ENCODE measurements around the gene TRAPPC8. TPM values are rescaled to one million over a fixed set of nuclear protein-coding genes. Genes with fewer than 3 reads are reported as not detected.
A peak's percentile ranks its signal among the peaks of the same experiment; 100 is the strongest.

The TRAPPC8 gene
- total and polyA plus RNA-seq, 2 experiments from 2014 or later, result 27.2 to 66.2 TPM

GRCh38 chr18:31943878-31944816 is 1.2 kb upstream of the TRAPPC8 start:
- H3K27ac Mint-ChIP-seq, result peak overlapping the region; percentile 93; the same call in 1 of the 2 replicates
- H3F3A ChIP-seq (replicated peaks; ENCODE audit: low read depth), result no peaks in the 10 kb centered on the region; the same call in 1 of the 2 replicates
- no peaks in the 10 kb centered on the region for H3K9me2 ChIP-seq (ENCODE audit: insufficient read depth)
- H3K27me3 ChIP-seq (ENCODE audit: insufficient read depth), result no peaks in the 10 kb centered on the region
- H3K79me2 ChIP-seq (replicated peaks; ENCODE audit: insufficient read depth), result peaks cover 58% of the 10 kb centered on the region
- H3K9me3 Mint-ChIP-seq, result peaks cover 12% of the 10 kb centered on the region
- no peak overlapping the region for H2AFZ ChIP-seq
- peak overlapping the region; percentile 100 for H3K4me3 Mint-ChIP-seq
- TF ChIP-seq POLR2AphosphoS5 (IDR thresholded peaks at IDR 0.05; ENCODE audit: low read depth), result no peak
- TF ChIP-seq NANOG (IDR thresholded peaks at IDR 0.05; ENCODE audit: borderline replicate concordance), result no peak
- no peak for TF ChIP-seq EZH2phosphoT487 (IDR thresholded peaks at IDR 0.05; ENCODE audit: unreplicated experiment)
- no peak for TF ChIP-seq ZNF462 (CRISPR knock-in tag; IDR thresholded peaks at IDR 0.05)
- peaks cover 11% of the 10 kb centered on the region; the same call in 1 of the 2 replicates for H4K20me1 ChIP-seq (replicated peaks; ENCODE audit: insufficient read depth)
- H3K27me3 Mint-ChIP-seq (ENCODE audit: insufficient read depth, low read depth, poor library complexity), result peaks cover 2% of the 10 kb centered on the region
- H3K36me3 ChIP-seq (ENCODE audit: insufficient read depth), result no peaks in the 10 kb centered on the region
- DNase-seq (ENCODE audit: low spot score), result no peak
- H3K4me1 ChIP-seq (ENCODE audit: insufficient read depth), result peaks cover 29% of the 10 kb centered on the region
- peaks cover 26% of the 10 kb centered on the region for H3K4me1 Mint-ChIP-seq
- no peak for ATAC-seq
- H3K27ac ChIP-seq (ENCODE audit: low read depth), result peak overlapping the region; percentile 96
- H3K4me3 ChIP-seq, result peak overlapping the region; percentile 75
- peaks cover 12% of the 10 kb centered on the region; the same call in 2 of the 3 replicates for H3K36me3 Mint-ChIP-seq (ENCODE audit: low read depth)
- H3K4me2 ChIP-seq, result peak overlapping the region; percentile 92
